Smooth muscle cell (in vitro differentiated cells): ENCODE results near the gene MYL2. TPM values are rescaled to one million over a fixed set of nuclear protein-coding genes. Genes with fewer than 3 reads are reported as not detected.

Source experiments
- DNase-seq: peaks from one replicate; lab custom pipeline; 2025; ENCODE audit not compliant: unreplicated experiment; lab: John Stamatoyannopoulos, UW
- H2AFZ ChIP-seq: fragments of 200-600 bp; sonication (generic); 2 replicates; pipeline ENCODE4 v1.6.0; 2016; ENCODE audit warnings: antibody characterized with exemption, low read depth, mild to moderate bottlenecking
- H3F3A ChIP-seq: fragments of 200-600 bp; sonication (generic); 2 replicates; pipeline ENCODE4 v1.6.0; 2017; ENCODE audit warnings: antibody characterized with exemption, low read depth
- H3K27ac ChIP-seq: fragments of 200-600 bp; sonication (generic); 2 replicates; pipeline ENCODE4 v1.5.1; 2016; ENCODE audit warnings: low read depth, mild to moderate bottlenecking
- H3K27me3 ChIP-seq: fragments of 200-600 bp; sonication (generic); 2 replicates; pipeline ENCODE4 v1.6.1; 2016; ENCODE audit warnings: low read depth, mild to moderate bottlenecking
- H3K36me3 ChIP-seq: fragments of 200-600 bp; sonication (generic); 2 replicates; pipeline ENCODE4 v1.5.1; 2016; ENCODE audit warnings: low read depth
- H3K4me1 ChIP-seq: fragments of 200-600 bp; sonication (generic); 2 replicates; pipeline ENCODE4 v1.5.1; 2016; ENCODE audit warnings: low read depth
- H3K4me2 ChIP-seq: fragments of 200-600 bp; sonication (generic); 2 replicates; pipeline ENCODE4 v1.6.0; 2016; ENCODE audit warnings: mild to moderate bottlenecking
- H3K4me3 ChIP-seq: fragments of 200-600 bp; sonication (generic); 2 replicates; pipeline ENCODE4 v1.5.1; 2016; ENCODE audit warnings: mild to moderate bottlenecking
- H3K79me2 ChIP-seq: fragments of 200-600 bp; sonication (generic); 2 replicates; pipeline ENCODE4 v1.6.0; 2016; ENCODE audit warnings: low read depth, mild to moderate bottlenecking
- H3K9ac ChIP-seq: fragments of 200-600 bp; sonication (generic); 2 replicates; pipeline ENCODE4 v1.6.0; 2016; ENCODE audit warnings: low read depth
- H3K9me3 ChIP-seq: fragments of 200-600 bp; sonication (generic); replicated peaks from 2 replicates; pipeline ENCODE4 v1.5.1; 2016; ENCODE audit warnings: low read depth
- H4K20me1 ChIP-seq: fragments of 200-600 bp; sonication (generic); 2 replicates; pipeline ENCODE4 v1.6.0; 2016; ENCODE audit warnings: low read depth
- CTCF ChIP-seq: fragments of 200-600 bp; sonication (generic); IDR thresholded peaks from 2 replicates; pipeline ENCODE4 v1.5.1; 2017; ENCODE audit warnings: borderline replicate concordance, mild to moderate bottlenecking, antibody characterized with exemption; ENCODE audit not compliant: insufficient read depth, poor library complexity, severe bottlenecking
- WGBS: methylation state at CpG from one replicate; pipeline ENCODE4 v1.1.7; 2016; ENCODE audit warnings: low lambda C conversion rate; 5-methylcytosine and 5-hydroxymethylcytosine counted together
- polyA plus RNA-seq: library from polyadenylated mRNA; unstranded; fragments of >200 nt; fragmentation: Nextera tagmentation; extraction: Ambion mirVana; gene quantifications from 2 replicates; pipeline ENCODE4 v1.2.1, GENCODE V29; 2016
- total RNA-seq: library from RNA; depleted of rRNA; stranded (reverse); fragments of >200 nt; gene quantifications from 2 replicates; pipeline ENCODE4 v1.2.3, GENCODE V29; 2014

The MYL2 gene
- total and polyA plus RNA-seq, 2 experiments from 2014 or later, result not detected

DNA sequence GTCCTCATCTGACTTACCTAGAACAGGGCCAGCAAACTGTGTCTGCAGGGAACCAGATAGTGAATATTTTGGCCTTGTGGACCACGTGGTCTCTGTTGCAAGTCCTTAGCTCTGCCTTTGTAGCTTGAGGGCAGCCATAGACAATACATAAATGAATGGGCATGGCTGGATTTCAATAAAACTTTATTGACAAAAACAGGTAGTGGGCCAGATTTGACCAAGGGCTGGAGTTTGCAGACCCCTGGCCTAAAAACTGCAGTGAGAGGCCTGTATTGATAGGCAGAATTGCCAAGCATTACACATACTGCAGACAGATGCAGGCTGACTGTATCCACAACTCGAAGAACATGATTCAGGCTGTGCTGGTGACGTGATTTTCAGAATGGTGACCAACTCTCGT, 48.3 kb downstream of the MYL2 start:
- Histone ChIP-seq H3K4me2 (no peak overlapping the region), H3K4me1 (no peaks in the 10 kb centered on the region), H3K27ac (no peak overlapping the region), H3K79me2 (no peaks in the 10 kb centered on the region), H3K9ac (no peak overlapping the region), H3K9me3 (no peaks in the 10 kb centered on the region), H3K36me3 (no peaks in the 10 kb centered on the region), H2AFZ (no peak overlapping the region), H3K4me3 (no peak overlapping the region), H3K27me3 (no peaks in the 10 kb centered on the region), H3F3A (no peaks in the 10 kb centered on the region), H4K20me1 (no peaks in the 10 kb centered on the region)
- DNase-seq, result no peak
- 72% methylated on average over 4 of the region's 4 CpGs for WGBS
- no peak for TF ChIP-seq CTCF

- TF ChIP-seq CTCF, result no peak
- Histone ChIP-seq H3K27me3 (no peaks in the 10 kb centered on the region), H3K79me2 (no peaks in the 10 kb centered on the region), H3K36me3 (no peaks in the 10 kb centered on the region), H3K4me3 (no peak overlapping the region), H3K4me2 (no peak overlapping the region), H3K27ac (no peak overlapping the region), H3K9me3 (no peaks in the 10 kb centered on the region), H2AFZ (no peak overlapping the region), H3K4me1 (no peaks in the 10 kb centered on the region), H3F3A (no peaks in the 10 kb centered on the region), H4K20me1 (no peaks in the 10 kb centered on the region), H3K9ac (no peak overlapping the region)
- WGBS, result 91% methylated on average over 5 of the region's 5 CpGs
- DNase-seq, result no peak
Measured at GRCh38 chr12:110869803-110870202, 50.6 kb downstream of the MYL2 start.

DNA sequence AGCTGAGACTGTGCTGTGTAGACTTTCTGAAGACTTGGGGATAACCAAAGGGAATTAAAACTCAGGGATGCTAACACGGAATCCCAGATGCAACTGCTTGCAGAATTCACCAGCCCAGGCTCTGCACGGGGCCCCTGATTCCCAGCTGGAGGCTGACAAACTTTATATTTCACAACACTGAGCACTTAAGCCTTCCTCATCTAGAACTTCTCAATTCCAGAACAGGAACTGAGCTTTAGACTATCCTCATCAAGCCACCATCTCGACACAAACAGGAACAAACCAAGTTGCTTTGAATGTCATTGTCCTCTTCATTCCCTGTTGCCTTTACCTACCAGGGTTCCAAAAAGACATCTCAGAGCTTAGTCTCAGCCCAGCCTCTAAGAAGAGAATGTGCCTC, 51.4 kb downstream of the MYL2 start:
- H3K79me2 ChIP-seq, result no peaks in the 10 kb centered on the region
- no peak overlapping the region for H3K4me2 ChIP-seq
- H3K27me3 ChIP-seq, result no peaks in the 10 kb centered on the region
- H3F3A ChIP-seq, result no peaks in the 10 kb centered on the region
- H3K36me3 ChIP-seq, result no peaks in the 10 kb centered on the region
- H2AFZ ChIP-seq, result no peak overlapping the region
- no peaks in the 10 kb centered on the region for H3K4me1 ChIP-seq
- no peak for DNase-seq
- no peak overlapping the region for H3K27ac ChIP-seq
- no peaks in the 10 kb centered on the region for H3K9me3 ChIP-seq
- H3K9ac ChIP-seq, result no peak overlapping the region
- no peaks in the 10 kb centered on the region for H4K20me1 ChIP-seq
- WGBS, result 78% methylated on average over 3 of the region's 3 CpGs
- no peak for TF ChIP-seq CTCF
- H3K4me3 ChIP-seq, result no peak overlapping the region

- H4K20me1 ChIP-seq, result no peaks in the 10 kb centered on the region
- H3K9me3 ChIP-seq, result no peaks in the 10 kb centered on the region
- H3K4me1 ChIP-seq, result peaks cover 11% of the 10 kb centered on the region
- H3K79me2 ChIP-seq, result no peaks in the 10 kb centered on the region
- H3K27ac ChIP-seq, result no peak overlapping the region
- no peak overlapping the region for H3K4me3 ChIP-seq
- 91% methylated on average over 6 of the region's 6 CpGs for WGBS
- H3K9ac ChIP-seq, result no peak overlapping the region
- H3K27me3 ChIP-seq, result no peaks in the 10 kb centered on the region
- no peak for TF ChIP-seq CTCF
- H2AFZ ChIP-seq, result no peak overlapping the region
- DNase-seq, result no peak
- H3K4me2 ChIP-seq, result no peak overlapping the region
- no peaks in the 10 kb centered on the region for H3K36me3 ChIP-seq
- no peaks in the 10 kb centered on the region for H3F3A ChIP-seq
Measured at GRCh38 chr12:110865521-110865920, 54.9 kb downstream of the MYL2 start.
